Measurements from ENCODE around the gene CTSL. TPM values are rescaled to one million over a fixed set of nuclear protein-coding genes. Genes with fewer than 3 reads are reported as not detected.

CTSL gene
- total RNA-seq, 1 experiment from 2014 or later, result 39.7 TPM

- TF ChIP-seq ZNF263 (CRISPR knock-in tag; IDR thresholded peaks at IDR 0.05; ENCODE audit: low read depth), result no peak
- no peak for TF ChIP-seq TP53 (CRISPR knock-in tag; IDR thresholded peaks at IDR 0.05)
- TF ChIP-seq, protein P1, sequence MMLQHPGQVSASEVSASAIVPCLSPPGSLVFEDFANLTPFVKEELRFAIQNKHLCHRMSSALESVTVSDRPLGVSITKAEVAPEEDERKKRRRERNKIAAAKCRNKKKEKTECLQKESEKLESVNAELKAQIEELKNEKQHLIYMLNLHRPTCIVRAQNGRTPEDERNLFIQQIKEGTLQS (CRISPR knock-in tag; conservative IDR thresholded peaks at IDR 0.05), result no peak
These were observed 23.0 kb downstream of the CTSL start (continued) for GRCh38 chr9:87748881-87749280.

- H3K4me3 Mint-ChIP-seq, result no peak overlapping the region
- H3K9me3 Mint-ChIP-seq, result peaks cover 17% of the 10 kb centered on the region
- ChIA-PET POLR2A (no interaction called here), CTCF (no interaction called here)
- DNase-seq (ENCODE audit: low spot score) (no peak), ATAC-seq (no peak)
- no peak overlapping the region for H3K27ac Mint-ChIP-seq
- peaks cover 7% of the 10 kb centered on the region for H3K36me3 Mint-ChIP-seq
- H3K27me3 Mint-ChIP-seq (ENCODE audit: low read depth), result no peaks in the 10 kb centered on the region
- peaks cover 19% of the 10 kb centered on the region for H3K4me1 Mint-ChIP-seq
- TF ChIP-seq RORB (CRISPR knock-in tag; IDR thresholded peaks at IDR 0.05), result no peak
- no peak for TF ChIP-seq SOX15 (CRISPR knock-in tag; IDR thresholded peaks at IDR 0.05)
- no peak for TF ChIP-seq MXD4 (CRISPR knock-in tag; IDR thresholded peaks at IDR 0.05; ENCODE audit: borderline replicate concordance)
- no peak for TF ChIP-seq E2F1 (CRISPR knock-in tag; IDR thresholded peaks at IDR 0.05)
- no peak for TF ChIP-seq TCF7 (CRISPR knock-in tag; IDR thresholded peaks at IDR 0.05; ENCODE audit: low read depth)
- no peak for TF ChIP-seq ZNF396 (CRISPR knock-in tag; IDR thresholded peaks at IDR 0.05; ENCODE audit: borderline replicate concordance)
- TF ChIP-seq, protein P2, sequence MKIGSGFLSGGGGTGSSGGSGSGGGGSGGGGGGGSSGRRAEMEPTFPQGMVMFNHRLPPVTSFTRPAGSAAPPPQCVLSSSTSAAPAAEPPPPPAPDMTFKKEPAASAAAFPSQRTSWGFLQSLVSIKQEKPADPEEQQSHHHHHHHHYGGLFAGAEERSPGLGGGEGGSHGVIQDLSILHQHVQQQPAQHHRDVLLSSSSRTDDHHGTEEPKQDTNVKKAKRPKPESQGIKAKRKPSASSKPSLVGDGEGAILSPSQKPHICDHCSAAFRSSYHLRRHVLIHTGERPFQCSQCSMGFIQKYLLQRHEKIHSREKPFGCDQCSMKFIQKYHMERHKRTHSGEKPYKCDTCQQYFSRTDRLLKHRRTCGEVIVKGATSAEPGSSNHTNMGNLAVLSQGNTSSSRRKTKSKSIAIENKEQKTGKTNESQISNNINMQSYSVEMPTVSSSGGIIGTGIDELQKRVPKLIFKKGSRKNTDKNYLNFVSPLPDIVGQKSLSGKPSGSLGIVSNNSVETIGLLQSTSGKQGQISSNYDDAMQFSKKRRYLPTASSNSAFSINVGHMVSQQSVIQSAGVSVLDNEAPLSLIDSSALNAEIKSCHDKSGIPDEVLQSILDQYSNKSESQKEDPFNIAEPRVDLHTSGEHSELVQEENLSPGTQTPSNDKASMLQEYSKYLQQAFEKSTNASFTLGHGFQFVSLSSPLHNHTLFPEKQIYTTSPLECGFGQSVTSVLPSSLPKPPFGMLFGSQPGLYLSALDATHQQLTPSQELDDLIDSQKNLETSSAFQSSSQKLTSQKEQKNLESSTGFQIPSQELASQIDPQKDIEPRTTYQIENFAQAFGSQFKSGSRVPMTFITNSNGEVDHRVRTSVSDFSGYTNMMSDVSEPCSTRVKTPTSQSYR (CRISPR knock-in tag; IDR thresholded peaks at IDR 0.05), result no peak
- no peak for TF ChIP-seq ERG (CRISPR knock-in tag; IDR thresholded peaks at IDR 0.05)
- no peak for TF ChIP-seq GTF2I (CRISPR knock-in tag; conservative IDR thresholded peaks at IDR 0.05)
- TF ChIP-seq, protein P3, sequence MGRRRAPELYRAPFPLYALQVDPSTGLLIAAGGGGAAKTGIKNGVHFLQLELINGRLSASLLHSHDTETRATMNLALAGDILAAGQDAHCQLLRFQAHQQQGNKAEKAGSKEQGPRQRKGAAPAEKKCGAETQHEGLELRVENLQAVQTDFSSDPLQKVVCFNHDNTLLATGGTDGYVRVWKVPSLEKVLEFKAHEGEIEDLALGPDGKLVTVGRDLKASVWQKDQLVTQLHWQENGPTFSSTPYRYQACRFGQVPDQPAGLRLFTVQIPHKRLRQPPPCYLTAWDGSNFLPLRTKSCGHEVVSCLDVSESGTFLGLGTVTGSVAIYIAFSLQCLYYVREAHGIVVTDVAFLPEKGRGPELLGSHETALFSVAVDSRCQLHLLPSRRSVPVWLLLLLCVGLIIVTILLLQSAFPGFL (CRISPR knock-in tag; IDR thresholded peaks at IDR 0.05; ENCODE audit: borderline replicate concordance), result no peak
- no peak for TF ChIP-seq CDX4 (CRISPR knock-in tag; IDR thresholded peaks at IDR 0.05; ENCODE audit: borderline replicate concordance)
- no peak for TF ChIP-seq NFATC4 (CRISPR knock-in tag; IDR thresholded peaks at IDR 0.05)
- TF ChIP-seq, protein P4, sequence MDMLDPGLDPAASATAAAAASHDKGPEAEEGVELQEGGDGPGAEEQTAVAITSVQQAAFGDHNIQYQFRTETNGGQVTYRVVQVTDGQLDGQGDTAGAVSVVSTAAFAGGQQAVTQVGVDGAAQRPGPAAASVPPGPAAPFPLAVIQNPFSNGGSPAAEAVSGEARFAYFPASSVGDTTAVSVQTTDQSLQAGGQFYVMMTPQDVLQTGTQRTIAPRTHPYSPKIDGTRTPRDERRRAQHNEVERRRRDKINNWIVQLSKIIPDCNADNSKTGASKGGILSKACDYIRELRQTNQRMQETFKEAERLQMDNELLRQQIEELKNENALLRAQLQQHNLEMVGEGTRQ (CRISPR knock-in tag; IDR thresholded peaks at IDR 0.05), result no peak
- no peak for TF ChIP-seq GRHL2 (CRISPR knock-in tag; IDR thresholded peaks at IDR 0.05; ENCODE audit: insufficient replicate concordance, severe bottlenecking)
- no peak for TF ChIP-seq ZNF532 (CRISPR knock-in tag; IDR thresholded peaks at IDR 0.05; ENCODE audit: borderline replicate concordance)
- TF ChIP-seq ZBTB21 (CRISPR knock-in tag; IDR thresholded peaks at IDR 0.05; ENCODE audit: borderline replicate concordance), result no peak
- no peak for TF ChIP-seq RELA (CRISPR knock-in tag; IDR thresholded peaks at IDR 0.05; ENCODE audit: borderline replicate concordance)
- no peak for TF ChIP-seq IRF2 (CRISPR knock-in tag; IDR thresholded peaks at IDR 0.05; ENCODE audit: borderline replicate concordance, low read depth)
- no peak for TF ChIP-seq TEAD4 (CRISPR knock-in tag; IDR thresholded peaks at IDR 0.05)
These were observed 23.6 kb downstream of the CTSL start for GRCh38 chr9:87749335-87750035.

Data from WTC11 (cell line).